ENCODE results near the gene SBNO2.

Gene SBNO2

GRCh38 chr19:1084024-1084868 is 89.8 kb downstream of the SBNO2 start:
- peaks cover 85% of the 10 kb centered on the region for H3K36me3 ChIP-seq (ENCODE audit: insufficient read depth, low read length)
- H3K27ac ChIP-seq (ENCODE audit: low read depth, low read length, poor library complexity, severe bottlenecking) = peak overlapping the region; percentile 49

GRCh38 chr19:1082928-1083816 is 90.9 kb downstream of the SBNO2 start:
- no peaks in the 10 kb centered on the region for H4K20me1 ChIP-seq (ENCODE audit: insufficient read depth, low read length)
- H3F3A ChIP-seq (ENCODE audit: insufficient read depth, low read length) = peaks cover 2% of the 10 kb centered on the region; the same call in 1 of the 2 replicates
- no peak overlapping the region for H3K4me3 ChIP-seq (ENCODE audit: low read depth, low read length, poor library complexity, severe bottlenecking)
- peaks cover 30% of the 10 kb centered on the region for H3K4me1 ChIP-seq (ENCODE audit: insufficient read depth, low read length, severe bottlenecking)
- H3K9me2 ChIP-seq (ENCODE audit: low read depth, low read length) = no peaks in the 10 kb centered on the region
- no peaks in the 10 kb centered on the region for H3K9me3 ChIP-seq (ENCODE audit: low read length)
- no peak for TF ChIP-seq CTCF (IDR thresholded peaks at IDR 0.05; ENCODE audit: low read length)
- no peak for TF ChIP-seq EZH2 (IDR thresholded peaks at IDR 0.05; ENCODE audit: borderline replicate concordance, low read length)
- H3K79me2 ChIP-seq (ENCODE audit: insufficient read depth, low read length) = no peaks in the 10 kb centered on the region
- no peak overlapping the region for H3K4me2 ChIP-seq (ENCODE audit: low read length)
- no peaks in the 10 kb centered on the region for H3K27me3 ChIP-seq (ENCODE audit: insufficient read depth, low read length)
- no peak overlapping the region for H3K9ac ChIP-seq (ENCODE audit: low read length)
- H3K36me3 ChIP-seq (ENCODE audit: insufficient read depth, low read length) = peaks cover 78% of the 10 kb centered on the region
- peak overlapping the region; percentile 49 for H3K27ac ChIP-seq (ENCODE audit: low read depth, low read length, poor library complexity, severe bottlenecking)
- H2AFZ ChIP-seq (ENCODE audit: low read length) = no peak overlapping the region

More at GRCh38 chr19:1084024-1084868, 89.8 kb downstream of the SBNO2 start:
- Histone ChIP-seq H2AFZ (ENCODE audit: low read length) (no peak overlapping the region), H3K4me1 (ENCODE audit: insufficient read depth, low read length, severe bottlenecking) (peaks cover 41% of the 10 kb centered on the region), H3K4me3 (ENCODE audit: low read depth, low read length, poor library complexity, severe bottlenecking) (no peak overlapping the region), H4K20me1 (ENCODE audit: insufficient read depth, low read length) (no peaks in the 10 kb centered on the region), H3K79me2 (ENCODE audit: insufficient read depth, low read length) (no peaks in the 10 kb centered on the region), H3K9me3 (ENCODE audit: low read length) (no peaks in the 10 kb centered on the region), H3K4me2 (ENCODE audit: low read length) (no peak overlapping the region), H3K9ac (ENCODE audit: low read length) (no peak overlapping the region), H3K9me2 (ENCODE audit: low read depth, low read length) (no peaks in the 10 kb centered on the region), H3F3A (ENCODE audit: insufficient read depth, low read length) (peaks cover 2% of the 10 kb centered on the region; the same call in 1 of the 2 replicates), H3K27me3 (ENCODE audit: insufficient read depth, low read length) (no peaks in the 10 kb centered on the region)
- TF ChIP-seq EZH2 (IDR thresholded peaks at IDR 0.05; ENCODE audit: borderline replicate concordance, low read length) (no peak), CTCF (IDR thresholded peaks at IDR 0.05; ENCODE audit: low read length) (no peak)

GRCh38 chr19:1082165-1082927 is 91.7 kb downstream of the SBNO2 start:
- Histone ChIP-seq H3K9ac (ENCODE audit: low read length) (no peak overlapping the region), H3K9me2 (ENCODE audit: low read depth, low read length) (no peaks in the 10 kb centered on the region), H3K36me3 (ENCODE audit: insufficient read depth, low read length) (peaks cover 77% of the 10 kb centered on the region), H2AFZ (ENCODE audit: low read length) (no peak overlapping the region), H4K20me1 (ENCODE audit: insufficient read depth, low read length) (no peaks in the 10 kb centered on the region), H3K79me2 (ENCODE audit: insufficient read depth, low read length) (no peaks in the 10 kb centered on the region), H3K4me1 (ENCODE audit: insufficient read depth, low read length, severe bottlenecking) (peaks cover 30% of the 10 kb centered on the region), H3K9me3 (ENCODE audit: low read length) (no peaks in the 10 kb centered on the region), H3K4me2 (ENCODE audit: low read length) (peak overlapping the region; percentile 37; the same call in 1 of the 2 replicates), H3K27me3 (ENCODE audit: insufficient read depth, low read length) (no peaks in the 10 kb centered on the region), H3K27ac (ENCODE audit: low read depth, low read length, poor library complexity, severe bottlenecking) (no peak overlapping the region), H3F3A (ENCODE audit: insufficient read depth, low read length) (no peaks in the 10 kb centered on the region), H3K4me3 (ENCODE audit: low read depth, low read length, poor library complexity, severe bottlenecking) (no peak overlapping the region)
- TF ChIP-seq EZH2 (IDR thresholded peaks at IDR 0.05; ENCODE audit: borderline replicate concordance, low read length) (no peak), CTCF (IDR thresholded peaks at IDR 0.05; ENCODE audit: low read length) (no peak)
